Limb (tissue), 2 donors: Measurements from ENCODE around the gene PDIA3.
"Not testable (repeated sequence)": the region's sequence is repeated elsewhere in the genome, so short reads cannot be mapped to it uniquely, and the experiment has no call there.

Source experiments
- DNase-seq, 2 donors: peaks; one replicate each; pipeline ENCODE4 v3.0.0-alpha.2; 2016; ENCODE audit errors: extremely low spot score in 2 of 2

Gene PDIA3

DNA sequence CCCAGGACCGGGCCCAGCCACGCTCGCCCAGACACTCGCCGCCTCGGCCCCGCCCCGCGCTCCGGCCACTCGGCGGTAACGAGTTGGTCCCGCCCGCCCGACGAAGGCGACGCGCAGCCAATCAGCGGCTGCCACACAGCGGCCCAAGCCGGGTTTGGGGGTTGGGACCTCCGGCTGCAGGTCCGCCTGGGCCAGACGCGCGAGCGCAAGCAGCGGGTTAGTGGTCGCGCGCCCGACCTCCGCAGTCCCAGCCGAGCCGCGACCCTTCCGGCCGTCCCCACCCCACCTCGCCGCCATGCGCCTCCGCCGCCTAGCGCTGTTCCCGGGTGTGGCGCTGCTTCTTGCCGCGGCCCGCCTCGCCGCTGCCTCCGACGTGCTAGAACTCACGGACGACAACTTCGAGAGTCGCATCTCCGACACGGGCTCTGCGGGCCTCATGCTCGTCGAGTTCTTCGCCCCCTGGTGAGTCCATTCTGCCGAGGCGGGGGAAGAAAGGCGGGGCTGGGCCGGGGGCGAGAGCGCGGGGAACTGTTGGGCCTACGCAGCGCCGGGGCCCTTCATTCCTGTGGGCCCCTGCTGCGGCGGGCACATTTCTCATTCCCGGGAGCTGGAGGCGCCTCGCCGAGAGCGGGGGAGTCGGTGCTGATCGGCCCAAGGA lies at the start of gene PDIA3:
PDIA3 (plus strand) TSS at position 194 of the 658 bp plus-strand sequence; CDS start at position 296, 102 bp downstream.
- peak; percentile 86 to 95 for DNase-seq

DNA sequence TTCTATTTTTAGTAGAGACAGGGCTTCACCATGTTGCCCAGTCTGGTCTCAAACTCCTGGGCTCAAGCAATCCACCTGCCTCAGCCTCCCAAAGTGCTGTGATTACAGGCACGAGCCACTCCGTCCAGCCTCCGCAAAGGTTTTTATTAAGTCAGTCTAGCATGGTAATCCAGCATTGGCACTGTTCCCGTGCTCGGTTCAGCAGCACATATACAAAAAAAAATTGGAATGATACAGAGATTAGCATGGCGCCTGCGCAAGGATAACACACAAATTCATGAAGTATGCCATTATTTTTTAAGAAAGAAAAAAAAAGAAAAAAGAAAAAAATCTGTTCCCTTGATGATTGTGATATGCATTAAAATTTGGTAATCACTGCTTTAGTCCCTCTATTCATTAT lies 44.1 kb upstream of the PDIA3 start:
- DNase-seq: no peak

DNA sequence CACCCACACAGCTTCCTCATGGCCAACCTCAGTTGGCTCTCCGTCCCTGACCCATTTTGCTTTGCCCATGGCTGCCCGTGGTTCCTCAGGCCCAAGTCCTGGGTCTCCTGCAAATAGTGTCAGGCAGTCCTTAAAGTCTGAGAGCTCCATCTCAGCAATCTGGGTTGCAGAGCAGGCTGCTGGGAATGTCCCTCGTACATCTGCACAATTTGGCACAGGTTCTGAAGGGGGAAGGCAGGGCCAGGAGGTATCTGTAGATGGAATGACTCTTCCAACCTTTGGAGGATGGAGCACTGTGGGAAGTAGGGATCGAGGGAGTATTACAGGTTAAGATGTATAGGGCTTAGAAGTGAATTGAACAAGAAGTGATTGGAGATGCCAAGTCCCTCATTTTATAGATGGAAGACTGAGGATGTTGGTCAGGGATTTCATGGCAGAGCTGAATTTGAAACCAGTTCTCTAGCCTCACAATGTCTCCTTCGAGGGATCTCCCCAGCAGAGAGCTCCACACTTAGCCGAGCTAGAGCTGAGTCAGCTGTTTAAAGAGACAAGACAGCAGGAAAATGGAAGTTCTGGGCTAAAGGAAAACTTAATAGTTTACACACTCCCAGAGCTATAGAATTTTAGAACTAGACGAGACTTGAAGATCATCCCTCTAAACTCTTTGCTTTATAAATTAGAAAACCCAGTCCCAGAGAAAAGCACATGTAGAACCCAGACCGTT lies 43.4 kb upstream of the PDIA3 start:
- DNase-seq: no peak

DNA sequence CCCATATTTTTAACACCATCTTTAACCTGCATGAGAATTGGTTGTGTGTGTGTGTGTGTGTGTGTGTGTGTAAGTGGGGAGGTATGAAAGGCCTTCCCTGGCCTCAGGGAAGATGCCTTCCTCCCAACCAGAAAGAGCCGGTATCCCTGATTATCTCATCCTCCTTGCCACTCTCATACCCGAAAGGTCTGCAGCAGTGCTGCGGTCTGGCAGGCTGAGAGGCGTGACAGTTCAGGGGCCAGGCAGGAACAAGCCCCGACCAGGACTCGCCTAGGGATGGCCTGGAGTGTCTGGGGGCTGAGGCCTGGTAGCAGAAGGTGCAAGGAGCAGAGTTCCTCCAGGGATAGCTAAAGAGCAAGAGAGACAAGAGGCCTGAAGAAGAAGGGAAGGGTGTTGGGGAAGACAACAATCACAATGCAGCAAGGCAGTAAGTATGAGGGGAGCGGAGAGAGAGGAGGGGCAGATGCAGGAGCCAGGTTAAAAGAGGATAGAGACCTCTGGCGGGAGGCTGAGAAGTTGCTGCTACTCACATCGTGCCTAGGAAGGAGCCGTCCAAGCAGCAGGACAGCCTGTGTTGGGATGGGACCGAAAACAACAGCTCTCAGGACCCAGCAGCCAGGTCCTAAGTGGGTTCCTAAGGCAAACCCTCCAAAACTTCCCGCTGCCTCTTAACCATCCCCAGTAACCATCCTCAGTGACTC lies 35.7 kb upstream of the PDIA3 start:
- DNase-seq: not testable (repeated sequence)

DNA sequence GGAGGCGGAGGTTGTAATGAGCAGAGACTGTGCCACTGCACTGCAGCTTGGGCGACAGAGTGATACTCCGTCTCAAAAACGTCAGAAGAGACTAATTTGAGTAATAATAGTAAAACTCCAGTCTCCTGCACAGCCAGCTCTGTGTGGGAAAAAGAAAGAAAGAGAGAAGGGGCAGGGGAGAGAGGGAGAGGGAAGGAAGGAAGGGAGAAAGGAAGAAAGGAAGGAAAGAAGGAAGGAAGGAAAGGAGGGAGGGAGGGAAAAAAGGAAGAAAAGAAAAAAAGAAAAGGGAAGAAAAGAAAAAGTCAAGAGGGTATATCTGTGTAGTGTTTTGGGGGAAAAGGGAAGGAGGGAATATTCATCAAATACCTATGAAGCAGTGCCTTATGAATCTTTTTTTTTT lies 23.1 kb upstream of the PDIA3 start:
- no peak for DNase-seq

DNA sequence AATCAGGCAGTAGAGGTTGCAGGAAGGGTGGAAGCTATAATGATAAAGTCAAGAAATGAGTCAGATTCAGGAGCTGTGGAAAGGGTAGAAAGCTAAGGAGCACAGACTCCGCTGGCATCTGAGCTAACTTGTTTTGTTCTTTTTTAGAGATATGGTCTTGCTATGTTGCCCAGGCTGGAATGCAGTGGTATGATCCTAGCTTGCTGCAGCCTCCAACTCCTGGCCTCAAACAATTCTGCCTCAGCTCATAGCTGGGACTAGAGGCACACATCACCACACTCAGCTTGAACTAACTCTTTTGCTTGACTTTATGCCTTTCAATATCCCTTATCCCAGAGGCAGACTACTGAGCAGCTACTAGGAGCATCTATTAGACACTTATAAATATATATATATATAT lies 19.9 kb upstream of the PDIA3 start:
- DNase-seq: not testable (repeated sequence)

DNA sequence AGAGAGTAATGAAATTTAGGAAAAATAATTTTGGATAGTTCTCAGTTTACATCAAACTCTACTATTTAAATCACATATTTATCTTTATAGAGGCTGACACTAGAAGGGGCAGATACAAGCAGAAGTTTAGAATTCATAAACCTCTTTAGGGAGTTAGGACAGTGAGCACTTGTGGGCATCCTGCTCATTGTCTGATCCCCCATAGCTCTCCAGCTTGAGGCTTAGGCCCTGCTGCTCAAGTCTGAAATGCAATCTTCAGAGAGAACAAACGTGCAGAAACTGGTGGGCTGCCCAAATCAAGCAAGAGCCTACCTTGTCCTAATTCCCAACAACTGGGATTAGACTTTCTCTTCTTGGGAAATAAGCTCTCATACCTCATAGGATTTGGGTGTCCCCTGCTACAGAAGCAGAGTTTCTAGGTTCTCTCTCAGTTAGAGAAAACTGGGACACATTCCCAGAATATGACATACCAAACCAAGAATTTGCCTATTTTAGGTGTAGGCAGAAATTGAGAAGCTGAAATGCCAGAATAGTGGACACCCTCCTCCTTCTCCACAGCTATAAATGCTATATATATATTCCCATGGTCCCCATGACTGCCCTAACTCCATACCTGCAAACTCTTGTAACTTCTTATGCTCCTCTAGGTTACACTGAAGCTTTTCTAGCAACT lies 18.0 kb upstream of the PDIA3 start:
- DNase-seq: not testable (repeated sequence)

DNA sequence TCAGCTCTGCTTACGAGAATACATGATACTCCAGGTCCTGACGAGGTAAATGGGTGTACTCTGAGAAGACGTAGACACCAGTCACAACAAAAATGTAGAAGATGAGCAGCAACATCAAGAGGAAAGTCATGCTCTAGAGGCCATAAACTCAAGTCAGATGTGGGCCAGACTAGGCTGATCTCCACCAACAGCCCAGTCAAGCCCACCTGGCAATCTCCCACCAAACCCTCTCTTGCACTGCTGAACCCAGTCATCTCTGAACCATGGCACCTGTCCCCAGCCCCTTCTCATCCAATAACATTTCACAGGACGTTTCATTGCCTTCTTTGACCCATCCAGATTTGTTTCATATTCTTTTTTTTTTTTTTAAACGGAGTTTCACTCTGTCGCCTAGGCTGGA lies 10.8 kb upstream of the PDIA3 start:
- no peak for DNase-seq

DNA sequence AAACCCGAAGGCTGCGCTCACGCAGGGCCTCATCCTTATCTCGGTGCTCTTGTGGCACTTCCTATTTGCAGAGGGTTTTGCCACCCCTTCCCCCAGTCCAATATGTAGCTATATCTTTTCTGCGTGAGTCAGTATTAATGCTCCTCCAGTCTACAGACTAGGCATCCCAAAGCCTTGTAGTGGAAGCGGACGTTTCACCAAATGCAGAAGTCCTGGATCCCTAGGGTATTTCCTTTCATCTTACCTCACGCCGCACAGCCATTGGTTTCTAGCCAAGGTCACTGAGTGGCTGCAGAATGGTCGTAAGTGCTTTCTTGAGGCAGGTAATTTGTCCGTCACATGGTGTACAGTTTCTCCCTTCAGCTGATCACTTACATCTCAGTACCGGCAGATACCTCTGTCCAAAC lies 668 bp downstream of the PDIA3 start:
- DNase-seq: peak in 1 of 2 donors; percentile 25

DNA sequence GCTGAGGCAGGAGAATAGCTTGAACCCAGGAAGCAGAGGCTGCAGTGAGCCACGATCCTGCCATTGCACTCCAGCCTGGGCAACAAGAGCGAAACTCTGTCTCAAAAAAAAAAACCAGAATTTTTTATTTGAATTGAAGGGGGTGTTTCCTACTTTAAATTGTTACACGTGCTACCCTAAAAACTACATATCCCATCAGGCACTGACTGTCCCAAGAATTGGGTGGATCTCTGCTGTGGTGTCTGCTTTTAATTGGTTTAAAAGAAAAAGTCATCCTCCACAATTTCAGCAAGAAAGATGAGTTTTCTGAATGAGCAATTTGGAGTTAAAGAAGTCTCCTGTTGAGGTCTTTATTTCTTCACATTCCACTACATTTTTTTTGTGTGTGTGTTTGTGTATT lies 2.1 kb downstream of the PDIA3 start:
- no peak for DNase-seq

DNA sequence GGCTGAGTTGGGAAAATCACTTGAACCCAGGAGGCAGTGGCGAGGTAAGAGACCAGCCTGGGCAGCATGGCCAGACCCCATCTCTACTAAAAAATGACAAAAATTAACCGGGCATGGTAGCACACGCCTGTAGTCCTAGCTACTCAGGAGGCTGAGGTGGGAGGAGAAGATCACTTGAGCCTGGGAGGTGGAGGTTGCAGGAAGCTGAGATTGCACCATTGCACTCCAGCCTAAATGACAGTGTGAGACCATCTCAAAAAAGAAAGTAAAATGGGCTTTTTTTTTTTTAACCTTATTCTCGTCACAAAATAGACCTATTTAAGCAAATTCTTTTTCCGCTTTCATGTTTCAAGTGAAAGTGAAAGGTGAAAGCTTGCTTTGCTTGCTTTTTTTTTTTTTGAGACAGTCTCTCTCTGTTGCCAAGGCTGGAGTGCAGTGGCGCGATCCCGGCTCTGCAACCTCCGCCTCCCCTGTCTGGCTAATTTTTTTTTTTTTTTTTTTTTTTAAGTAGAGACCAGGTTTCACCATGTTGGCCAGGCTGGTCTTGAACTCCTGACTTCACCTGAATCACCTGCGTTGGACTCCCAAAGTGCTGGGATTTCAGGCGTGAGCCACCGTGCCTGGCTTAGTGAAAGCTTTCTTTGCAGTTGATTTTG lies 3.6 kb downstream of the PDIA3 start:
- DNase-seq: no peak

DNA sequence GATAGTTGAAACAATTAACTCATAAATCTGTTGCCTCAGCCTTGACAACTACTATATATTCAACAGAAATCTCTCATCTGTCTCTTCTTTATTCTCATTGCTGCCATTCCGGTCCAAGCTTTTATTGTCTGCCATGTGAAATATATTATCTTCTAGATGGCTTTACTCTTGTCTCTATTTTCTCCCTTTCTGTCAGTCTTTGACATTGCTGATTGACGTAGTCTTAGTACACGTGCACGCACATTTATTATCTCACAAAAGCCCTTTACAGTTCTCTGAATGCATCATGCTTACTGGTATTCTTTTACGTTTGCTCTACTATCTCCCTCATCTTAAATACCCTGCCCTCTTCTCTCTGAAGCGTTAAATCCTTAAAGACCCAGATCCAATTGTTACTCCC lies 5.6 kb downstream of the PDIA3 start:
- no peak for DNase-seq

DNA sequence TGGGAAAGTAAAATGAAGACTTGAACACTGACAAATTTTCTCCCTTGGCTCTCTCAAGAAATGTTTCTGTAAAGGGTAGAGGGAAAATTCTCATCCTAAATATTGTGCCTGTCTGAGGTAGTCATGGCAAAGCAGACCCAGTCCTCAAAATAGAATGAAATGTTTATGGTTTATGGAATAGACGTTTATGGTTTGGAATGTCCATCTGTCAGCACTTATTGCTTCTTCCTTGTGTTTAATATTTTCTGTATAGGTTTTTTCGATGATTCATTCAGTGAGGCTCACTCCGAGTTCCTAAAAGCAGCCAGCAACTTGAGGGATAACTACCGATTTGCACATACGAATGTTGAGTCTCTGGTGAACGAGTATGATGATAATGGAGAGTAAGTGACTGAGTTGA lies 16.6 kb downstream of the PDIA3 start:
- DNase-seq: no peak

DNA sequence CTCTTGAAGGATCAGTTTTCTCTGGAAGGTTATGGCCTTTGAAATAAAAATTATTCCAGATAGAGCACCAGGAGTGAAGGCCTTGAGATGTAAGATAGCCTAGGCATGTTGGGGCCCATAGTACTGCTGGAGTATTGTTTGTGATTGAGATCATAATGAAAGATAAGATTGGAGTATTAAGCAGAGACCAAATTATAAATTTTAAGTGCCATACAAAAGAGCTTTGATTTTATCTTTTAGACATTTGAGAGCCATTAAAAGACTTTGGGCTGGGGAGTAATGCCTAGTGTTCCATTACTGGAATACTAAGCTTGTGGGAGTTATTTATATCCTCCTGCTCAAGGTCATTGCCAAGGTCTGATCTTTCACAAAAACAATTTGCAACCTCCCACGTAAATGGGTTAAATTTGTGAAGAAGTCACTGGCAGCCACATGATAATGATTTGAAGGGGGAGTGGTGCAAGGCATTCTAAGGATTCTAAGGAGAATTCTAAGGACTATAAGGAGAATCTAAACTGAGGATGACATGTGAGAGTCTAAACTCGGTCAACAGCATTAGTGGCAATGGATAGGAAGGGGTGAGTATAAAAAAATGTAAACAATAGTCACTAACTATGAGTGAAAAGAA lies 17.7 kb downstream of the PDIA3 start:
- no peak for DNase-seq

DNA sequence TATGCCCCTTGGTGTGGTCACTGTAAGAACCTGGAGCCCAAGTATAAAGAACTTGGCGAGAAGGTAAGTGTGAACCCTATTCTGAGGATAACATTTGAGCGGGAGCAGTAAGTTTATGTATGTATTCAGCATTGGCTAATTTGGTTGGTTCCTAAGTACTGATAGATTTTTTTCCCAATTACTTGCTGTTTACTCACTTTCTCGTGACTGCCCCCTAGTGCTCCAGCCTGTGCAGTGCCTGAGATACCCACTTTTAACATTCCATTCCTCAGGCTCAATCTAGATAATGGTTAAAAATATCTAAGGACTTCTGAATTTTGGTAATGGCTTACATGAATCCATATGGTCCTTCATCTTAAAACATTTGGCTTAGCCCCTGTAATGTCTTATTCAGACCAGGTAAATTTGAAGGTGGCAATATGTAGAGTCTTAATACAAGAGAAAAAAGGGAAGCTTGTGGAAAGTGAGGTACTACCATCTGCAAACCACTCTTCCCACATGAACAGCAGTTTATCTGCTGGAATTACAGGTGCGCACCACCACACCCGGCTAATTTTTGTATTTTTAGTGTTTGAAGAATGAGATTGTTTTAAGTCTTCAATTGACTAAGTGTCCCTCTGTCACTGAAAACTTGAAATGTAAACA lies 23.5 kb downstream of the PDIA3 start:
- DNase-seq: peak in 1 of 2 donors; percentile 62

DNA sequence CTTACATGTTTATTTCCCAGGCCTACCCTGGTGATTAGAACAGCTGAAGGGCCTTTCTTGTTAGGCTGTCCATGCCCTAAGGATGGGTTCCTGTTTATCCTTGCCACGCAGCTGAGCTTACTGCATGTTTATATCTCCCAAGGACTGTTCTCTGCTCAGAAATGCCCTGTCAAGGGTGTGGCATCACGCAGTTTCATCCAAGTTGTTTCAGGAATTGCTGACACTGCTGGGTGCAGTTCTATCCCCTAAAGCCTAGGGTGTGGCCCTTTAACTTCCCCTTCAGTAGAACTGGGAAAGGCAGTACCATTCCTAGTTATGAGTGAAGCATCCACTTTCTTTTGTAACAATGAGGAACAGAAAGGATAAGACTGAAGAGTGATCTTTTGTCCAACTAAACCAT lies 25.6 kb downstream of the PDIA3 start:
- DNase-seq: no peak

DNA sequence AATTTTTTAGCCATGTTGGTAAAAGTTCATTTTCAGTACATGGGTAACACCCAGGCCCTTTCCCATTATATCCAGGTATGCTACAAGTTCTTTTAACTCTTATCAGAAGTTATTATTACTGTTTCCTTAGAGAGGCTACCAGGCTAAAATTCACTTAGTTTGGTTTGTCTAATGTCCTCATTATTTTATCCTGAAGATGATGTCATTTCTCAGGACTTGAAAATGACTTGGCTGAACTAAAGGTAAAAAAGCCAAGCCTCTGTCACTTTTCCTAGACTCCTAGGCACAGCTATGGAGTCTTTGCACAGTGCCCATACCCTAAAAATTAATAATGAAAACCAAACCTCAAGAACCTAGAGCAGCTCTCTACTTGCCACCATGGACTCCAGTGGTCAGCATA lies 26.4 kb downstream of the PDIA3 start:
- DNase-seq: no peak

DNA sequence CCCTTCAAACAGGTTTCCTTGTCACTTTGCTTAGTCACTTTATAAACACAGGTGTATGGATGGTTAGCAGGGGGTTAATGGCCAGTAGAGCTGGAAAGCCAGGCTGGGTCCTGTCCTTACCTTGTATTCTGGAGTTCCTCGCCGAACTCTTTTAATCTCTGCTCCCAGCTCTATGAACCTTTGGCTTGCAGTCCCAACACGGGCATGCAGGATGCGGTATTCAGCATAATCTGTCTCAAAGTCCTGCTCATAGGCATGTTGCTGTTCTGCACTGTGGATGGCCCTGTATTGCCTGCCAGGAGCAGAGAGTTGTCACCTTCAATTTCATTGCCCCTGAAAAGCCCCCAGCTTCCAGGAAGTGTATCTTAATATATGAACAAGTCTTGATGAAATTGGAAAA lies 27.8 kb downstream of the PDIA3 start:
- no peak for DNase-seq

DNA sequence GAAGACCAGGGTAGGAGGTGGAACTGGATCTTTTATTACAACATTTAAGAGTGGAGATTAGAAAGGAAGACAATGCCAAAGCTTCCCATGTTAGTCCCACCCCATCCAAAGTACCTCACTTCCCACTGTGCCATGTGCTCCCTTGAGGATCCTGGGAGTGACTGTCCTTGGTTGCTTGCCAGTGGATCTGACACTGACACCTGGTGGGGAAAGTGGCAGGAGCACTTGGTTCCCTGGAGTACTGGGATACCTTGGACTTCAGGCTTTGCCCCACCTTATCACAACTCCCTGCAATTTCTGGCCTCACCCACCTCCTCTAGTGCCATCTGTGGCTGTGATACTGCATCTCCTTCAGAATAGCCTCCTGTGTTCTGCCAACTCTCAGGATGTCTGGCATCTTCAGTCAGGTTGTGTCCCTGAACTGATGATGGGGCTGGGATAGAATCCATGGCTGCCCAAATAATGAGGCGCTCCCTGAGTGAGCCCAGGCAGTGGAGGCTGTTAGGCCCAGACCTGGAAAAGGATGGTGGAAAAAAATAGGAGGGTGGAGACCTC lies 29.2 kb downstream of the PDIA3 start:
- DNase-seq: peak in 1 of 2 donors; percentile 46

DNA sequence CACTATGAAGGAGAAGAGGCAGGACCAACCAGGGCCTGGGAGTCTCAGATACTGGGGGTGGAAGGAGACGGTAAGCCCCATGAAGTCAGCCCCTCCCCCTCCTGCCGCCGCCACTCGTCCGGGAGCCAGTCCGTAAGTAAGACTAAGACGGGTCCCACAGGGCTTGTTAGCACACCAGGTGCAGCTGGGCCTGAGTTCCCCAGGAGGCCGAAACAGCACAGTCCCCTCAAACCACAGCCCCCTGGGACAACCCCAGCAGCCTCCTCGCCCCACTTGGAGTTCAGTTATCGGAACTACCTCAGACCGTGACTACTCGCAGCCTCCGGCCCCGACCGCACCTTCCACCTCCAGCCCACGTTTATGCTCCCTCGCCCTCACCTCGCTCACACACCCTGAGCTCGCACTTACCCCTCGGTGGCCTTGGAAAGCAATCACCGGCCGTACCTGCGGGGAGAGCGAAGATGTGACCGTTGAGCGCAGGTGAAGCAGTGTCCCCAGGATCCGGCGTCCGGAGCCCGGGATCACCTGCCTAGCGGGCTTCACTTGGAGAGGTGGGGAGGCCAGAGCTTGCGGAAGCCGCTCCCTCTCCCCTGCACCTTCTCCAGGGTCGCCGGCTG lies 30.0 kb downstream of the PDIA3 start:
- DNase-seq: peak in 1 of 2 donors; percentile 45
